HG03175 (cell line): ENCODE measurements around the gene CLEC6A.
"Not testable (repeated sequence)": the region's sequence is repeated elsewhere in the genome, so short reads cannot be mapped to it uniquely, and the experiment has no call there.

Experiments used
- ATAC-seq: cut with Tn5 transposase; IDR thresholded peaks from one replicate; pipeline ENCODE4 v1.9.1; 2021; ENCODE audit warnings: mild to moderate bottlenecking, moderate library complexity; ENCODE audit not compliant: unreplicated experiment

CLEC6A gene

DNA sequence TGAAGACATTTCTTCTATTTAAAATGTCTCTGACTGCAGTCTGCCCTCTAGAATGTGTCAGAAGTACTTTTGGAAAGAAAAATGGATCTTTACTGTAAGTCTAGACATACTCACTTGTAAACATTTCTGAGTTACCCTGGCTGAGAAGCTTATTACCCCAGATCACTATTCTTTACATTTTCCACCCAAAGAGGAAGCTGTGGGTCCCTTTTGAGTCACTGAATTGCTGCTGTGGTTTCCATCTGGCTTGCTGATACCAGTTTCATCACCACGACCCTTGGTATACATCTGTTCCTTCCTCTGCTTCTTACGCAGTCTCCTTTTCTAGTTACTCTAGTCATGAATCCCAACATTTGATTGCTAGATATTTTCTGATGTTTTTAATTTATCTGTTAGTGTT is 37.3 kb downstream of the CLEC6A start:
- ATAC-seq, result peak; percentile 99

DNA sequence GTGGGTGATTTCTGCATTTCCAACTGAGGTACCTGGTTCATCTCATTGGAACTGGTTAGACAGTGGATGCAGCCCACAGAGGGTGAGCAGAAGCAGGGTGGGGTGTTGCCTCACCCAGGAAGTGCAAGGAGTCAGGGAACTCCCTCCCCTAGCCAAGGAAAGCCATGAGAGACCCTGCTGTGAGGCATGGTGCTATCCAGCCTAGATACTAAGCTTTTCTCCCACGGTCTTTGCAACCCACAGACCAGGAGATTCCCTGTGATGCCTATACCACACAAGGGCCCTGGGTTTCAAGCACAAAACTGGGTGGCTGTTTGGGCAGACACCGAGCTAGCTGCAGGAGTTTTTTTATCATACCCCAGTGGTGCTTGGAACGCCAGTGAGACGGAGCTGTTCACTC is 39.9 kb downstream of the CLEC6A start:
- ATAC-seq, result not testable (repeated sequence)

DNA sequence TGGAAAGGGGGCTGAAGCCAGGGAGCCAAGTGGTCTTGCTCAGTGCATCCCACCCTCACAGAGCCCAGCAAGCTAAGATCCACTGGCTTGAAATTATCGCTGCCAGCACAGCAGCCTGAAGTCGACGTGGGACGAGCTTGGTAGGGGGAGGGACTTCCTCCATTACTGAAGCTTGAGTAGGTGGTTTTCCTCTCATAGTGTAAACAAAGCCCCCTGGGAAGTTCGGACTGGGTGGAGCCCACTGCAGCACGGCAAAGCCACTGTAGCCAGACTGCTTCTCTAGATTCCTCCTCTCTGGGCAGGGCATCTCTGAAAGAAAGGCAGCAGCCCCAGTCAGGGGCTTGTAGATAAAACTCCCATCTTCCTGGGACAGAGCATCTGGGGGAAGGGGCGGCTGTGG is 40.3 kb downstream of the CLEC6A start:
- ATAC-seq, result not testable (repeated sequence)

DNA sequence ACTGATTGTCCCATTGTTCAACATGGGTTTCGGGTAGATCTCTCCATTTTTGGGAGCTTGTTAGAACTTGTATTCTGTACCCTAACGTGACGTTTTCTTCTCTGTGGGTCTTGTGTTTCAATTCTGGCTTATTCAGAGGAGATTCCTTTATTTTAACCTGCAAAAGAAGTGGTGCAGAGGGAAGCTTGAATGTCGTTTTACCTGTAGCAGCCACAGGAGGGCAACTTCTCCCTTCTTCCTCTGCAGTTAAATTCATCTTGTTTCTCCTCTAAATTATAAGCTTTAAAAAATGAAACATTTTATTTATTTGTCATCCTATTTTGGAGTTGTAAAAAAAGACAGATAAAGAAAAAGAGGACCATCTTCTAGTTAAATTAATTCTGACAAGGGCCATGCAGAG is 43.9 kb downstream of the CLEC6A start:
- no peak for ATAC-seq

DNA sequence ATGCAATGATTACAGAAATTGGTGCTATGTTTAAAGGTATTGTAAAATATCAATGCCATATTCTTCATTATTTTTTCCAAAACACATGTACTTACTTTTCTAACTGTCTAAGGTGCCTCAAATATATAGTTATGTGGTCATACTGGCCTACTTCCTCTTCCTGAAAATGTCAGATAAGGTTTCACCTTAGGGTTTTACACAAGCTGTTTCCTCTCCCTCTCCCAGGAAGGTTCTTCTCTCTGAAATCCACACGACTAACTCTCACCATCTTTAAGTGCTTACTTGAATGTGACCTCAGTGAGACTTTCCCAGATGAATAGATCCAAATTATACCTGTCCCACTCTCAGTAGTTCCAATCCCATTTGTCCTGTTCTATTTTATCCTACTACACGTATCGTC is 46.0 kb downstream of the CLEC6A start:
- ATAC-seq, result no peak

DNA sequence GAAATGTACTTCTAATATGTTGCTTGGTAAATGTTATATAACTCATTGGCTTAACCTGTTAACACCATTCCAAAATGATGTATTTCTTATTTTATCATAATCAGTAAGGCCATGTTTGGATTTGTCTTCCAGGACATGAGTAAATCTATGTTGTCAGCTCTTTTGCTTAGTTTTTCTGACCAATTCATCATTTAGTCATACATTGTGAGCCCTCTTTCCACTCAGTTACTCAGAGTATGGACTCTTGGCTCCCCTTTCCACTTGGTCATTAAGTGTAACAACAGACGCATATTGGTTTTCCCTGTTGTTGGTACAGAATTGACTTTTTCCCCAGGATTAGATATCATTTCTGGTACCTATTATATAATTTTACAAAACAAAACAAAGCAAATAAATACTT is 48.6 kb downstream of the CLEC6A start:
- ATAC-seq, result no peak

DNA sequence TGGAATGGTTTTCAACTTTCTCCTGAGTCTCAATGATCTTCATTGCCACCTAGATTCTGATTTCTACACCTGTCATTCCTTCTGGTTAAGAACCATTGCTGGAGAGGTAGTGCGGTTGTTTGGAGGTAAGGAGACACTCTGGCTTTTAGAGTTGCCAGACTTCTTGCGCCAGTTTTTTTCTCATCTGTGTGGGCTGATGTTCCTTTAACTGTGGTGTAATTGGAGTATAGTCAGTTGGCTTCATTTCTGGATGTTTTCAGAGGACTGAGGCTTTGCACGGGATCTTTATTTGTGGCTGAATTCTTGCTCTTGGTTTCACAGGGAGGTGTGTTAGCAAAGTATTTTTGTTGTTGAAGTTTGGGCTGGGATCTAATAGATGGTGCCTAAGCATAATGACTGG is 51.8 kb downstream of the CLEC6A start:
- ATAC-seq, result no peak

DNA sequence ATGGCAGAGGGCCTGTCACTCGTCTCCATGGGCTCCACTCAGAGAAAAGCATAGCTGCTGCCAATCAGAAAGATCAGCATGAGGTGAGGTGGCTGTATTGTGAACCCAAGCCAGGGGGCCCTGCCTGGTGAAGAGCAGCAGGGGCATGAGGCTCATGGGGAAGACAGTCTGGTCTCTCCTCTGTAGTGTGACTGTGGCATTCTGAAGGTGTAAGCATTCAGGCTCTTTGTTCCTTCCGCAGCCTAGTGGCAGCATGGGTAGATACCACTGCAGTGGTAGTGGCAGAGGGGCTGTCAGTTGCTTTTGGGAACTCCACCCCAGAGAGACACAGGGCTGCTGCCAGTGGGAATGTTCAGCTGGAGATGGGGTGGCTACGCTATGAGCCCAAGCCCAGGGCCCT is 52.5 kb downstream of the CLEC6A start:
- no peak for ATAC-seq

DNA sequence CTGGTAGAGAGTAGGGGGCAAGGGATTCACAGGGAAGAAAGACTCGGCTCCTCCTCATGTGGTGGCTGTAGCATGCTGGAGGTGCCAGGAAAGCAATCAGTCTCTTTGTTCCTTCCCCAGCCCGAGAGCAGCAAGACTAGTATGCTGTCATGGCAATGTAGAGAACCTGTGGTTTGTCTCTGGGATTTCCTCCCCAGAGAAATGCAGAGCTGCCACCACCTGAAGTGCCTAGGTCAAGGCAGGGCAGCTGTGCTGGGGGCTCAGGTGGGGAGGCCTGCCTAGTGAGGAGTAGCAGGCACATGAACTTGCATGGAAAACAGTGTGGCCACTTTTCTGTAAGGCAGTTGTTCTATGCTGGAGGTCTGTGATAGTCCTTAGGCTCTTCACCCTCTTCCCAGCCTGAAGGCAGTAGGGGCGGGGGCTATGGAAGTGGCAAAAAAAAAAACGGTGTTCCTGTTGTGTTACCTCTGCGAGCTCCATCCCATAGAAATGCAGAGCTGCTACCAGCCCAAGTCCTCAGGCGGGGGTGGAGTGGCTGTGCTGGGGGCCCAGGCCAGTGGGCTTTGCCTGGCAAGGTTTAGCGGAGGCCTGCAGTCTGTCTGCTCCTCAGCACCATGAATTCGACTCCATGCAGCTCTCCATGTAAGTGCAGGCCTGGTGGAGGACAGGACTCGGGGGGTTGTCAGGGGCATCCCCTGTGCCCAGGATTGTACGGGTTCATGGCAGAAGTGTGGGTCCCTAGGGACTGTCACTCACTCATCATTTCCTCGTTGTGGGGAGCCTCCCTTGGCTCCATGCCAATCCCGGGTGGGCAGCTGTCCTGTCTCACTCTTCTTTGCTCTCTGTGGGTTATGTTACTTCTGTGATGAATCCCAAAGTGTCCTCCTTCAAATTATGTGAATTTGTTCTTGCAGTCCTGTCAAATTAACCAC is 53.4 kb downstream of the CLEC6A start:
- ATAC-seq, result peak; percentile 52

DNA sequence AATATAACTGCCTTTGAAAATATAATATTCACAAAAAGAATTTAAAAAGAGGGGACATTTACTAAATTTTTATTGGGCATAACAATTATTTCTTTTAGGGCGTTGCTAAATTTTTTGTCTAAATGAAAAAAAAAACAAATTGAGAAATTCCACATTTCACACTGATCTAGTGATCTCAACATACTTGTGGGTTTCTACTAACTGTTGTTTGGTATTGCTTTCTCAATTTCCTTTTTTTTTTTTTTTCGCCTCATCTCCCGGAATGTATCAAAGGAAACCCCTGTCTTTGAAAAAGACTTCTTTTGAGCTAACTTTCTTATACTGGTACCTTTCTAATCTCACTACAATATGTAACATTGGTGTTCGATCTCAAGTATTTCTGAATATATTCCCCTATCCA is 57.5 kb downstream of the CLEC6A start, which contains the start of gene CLEC4D:
CLEC4D (plus strand) TSS at position 248 of the 400 bp plus-strand sequence. CDS start 230 bp downstream, outside the sequence.
- ATAC-seq, result no peak

DNA sequence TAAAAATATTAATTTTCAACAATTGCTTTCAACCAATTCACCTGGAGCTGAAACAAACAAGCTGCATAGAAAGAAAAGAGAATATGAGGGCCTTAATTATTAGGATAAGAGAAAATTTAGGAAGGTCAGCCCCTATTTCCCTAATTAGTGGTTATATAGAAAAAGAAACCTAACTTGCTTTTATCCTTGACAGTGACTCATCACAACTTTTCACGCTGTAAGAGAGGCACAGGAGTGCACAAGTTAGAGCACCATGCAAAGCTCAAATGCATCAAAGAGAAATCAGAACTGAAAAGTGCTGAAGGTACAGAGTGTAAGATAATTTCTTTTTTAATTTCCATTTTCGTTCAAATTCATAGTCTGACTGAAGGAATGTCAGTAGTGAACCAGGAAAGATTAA is 62.2 kb downstream of the CLEC6A start:
- ATAC-seq, result no peak

DNA sequence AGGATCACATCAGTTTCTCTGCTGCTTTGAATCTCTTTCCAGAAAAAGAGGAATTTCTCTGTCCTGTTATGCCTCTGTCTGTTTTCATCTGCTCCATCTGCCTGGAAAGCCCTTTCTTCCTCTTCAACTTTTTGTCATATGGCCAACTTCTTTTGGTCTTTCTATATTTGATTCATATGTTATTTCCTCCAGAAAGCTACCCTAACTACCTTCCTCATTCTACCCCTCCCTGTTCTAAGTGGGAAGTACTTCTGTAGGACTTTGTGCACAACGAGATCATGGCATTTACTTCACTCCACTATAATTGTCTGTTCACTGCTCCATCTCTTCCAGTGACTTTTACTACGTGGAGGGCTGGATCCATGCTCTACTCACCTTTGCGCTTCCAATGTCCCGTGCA is 63.4 kb downstream of the CLEC6A start:
- ATAC-seq, result no peak

DNA sequence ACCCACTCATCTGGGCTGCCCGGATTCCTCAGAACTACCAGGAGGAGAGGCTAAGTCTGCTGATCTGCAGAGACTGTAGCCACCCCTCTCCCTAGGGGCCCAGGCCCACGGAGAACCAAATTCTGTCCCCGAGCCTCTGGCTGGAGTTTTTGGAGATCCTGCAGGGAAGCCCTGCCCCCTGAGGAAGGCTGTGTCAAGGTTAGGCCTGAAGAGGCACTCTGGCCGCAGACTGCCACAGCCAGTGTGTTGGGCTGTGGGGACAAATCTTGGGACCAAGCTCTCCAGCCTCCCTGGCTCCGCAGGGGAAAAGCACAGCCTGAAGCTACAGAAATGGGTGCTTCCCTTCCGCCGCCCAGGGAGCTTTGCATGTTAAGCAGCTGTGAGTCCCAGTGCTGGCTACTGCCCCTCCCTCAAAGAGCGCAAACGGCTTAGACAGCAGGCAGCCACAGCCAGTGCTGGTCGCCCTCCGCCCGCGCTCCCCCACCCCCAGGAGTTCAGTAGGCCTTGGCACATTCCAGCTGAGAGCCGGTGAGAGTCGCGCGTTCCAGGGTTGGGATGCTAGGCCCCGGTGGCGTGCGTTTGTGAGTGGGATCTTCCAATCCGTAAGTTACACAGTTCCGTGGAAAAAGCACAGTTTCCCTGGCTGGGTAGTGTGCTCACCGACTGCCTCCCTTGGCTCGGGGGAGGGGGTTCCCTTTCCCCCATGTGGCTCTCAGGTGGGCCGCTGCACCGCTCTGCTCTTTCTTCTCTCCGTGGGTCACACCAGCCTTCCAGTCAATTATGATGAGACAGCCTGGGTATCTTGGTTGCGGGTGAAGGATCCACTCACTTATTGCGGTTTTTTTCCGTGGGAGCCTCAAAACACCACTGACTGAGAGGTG is 71.7 kb downstream of the CLEC6A start:
- ATAC-seq, result no peak
